Vagina (tissue), 2 donors: Measurements from ENCODE around the gene TMEM269.

Experiments used
- POLR2A ChIP-seq, 2 donors: fragments of 450-650 bp; IDR thresholded peaks; one replicate each; pipeline ENCODE4 v1.6.1; 2017; ENCODE audit warnings: antibody characterized with exemption in 2 of 2, mild to moderate bottlenecking in 2 of 2, moderate library complexity in 2 of 2
- POLR2AphosphoS5 ChIP-seq, 2 donors: sonication (generic); formaldehyde crosslinking; IDR thresholded peaks; one replicate each; pipeline ENCODE4 v1.9.0; 2017; ENCODE audit warnings: antibody characterized with exemption in 2 of 2, mild to moderate bottlenecking in 2 of 2, low read depth in 1 of 2; ENCODE audit not compliant: insufficient read depth in 1 of 2

GRCh38 chr1:42824481-42825035 lies 39.8 kb downstream of the TMEM269 start:
- TF ChIP-seq POLR2AphosphoS5 (IDR thresholded peaks at IDR 0.05; ENCODE audit: insufficient read depth in 1 of 2, low read depth in 1 of 2) (no peak), POLR2A (IDR thresholded peaks at IDR 0.05) (no peak)
